Middle frontal gyrus (tissue), 1 donor: ENCODE measurements around the gene OTUD4.
"Not testable (repeated sequence)": the region's sequence is repeated elsewhere in the genome, so short reads cannot be mapped to it uniquely, and the experiment has no call there.

ENCODE experiments used
- DNase-seq: peaks from one replicate; pipeline ENCODE4 v3.0.0-alpha.2; 2015; ENCODE audit warnings: low spot score; ENCODE audit errors: extremely low spot score

Gene OTUD4

DNA sequence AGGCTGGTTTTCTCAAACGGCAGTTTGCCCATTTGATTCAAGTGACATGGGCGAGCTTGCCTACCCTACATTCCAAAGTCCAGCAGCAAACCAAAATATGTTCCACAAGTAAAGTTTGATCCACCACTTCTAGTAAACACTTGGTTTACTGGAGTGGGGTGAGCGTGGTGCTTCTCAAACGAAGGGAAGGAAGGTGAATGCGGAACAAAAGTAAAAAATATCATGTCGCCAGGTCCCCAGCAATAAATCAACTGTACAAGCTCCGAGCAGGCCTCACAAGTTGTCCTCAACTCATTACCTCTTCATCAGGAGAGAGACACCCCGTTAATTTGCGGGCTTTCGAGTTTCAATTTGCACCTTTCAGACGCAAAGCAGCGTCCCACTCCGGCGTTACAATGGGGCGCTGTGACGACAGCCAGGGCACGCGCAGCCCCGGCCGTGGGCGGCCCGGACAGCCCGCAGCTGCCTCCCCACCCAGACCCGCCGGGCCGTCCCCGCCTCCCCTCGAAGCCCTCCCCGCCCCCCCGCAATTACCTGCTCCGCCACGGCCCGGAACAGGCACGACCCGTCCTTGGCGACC is 1.0 kb downstream of the OTUD4 start:
- DNase-seq: no peak

DNA sequence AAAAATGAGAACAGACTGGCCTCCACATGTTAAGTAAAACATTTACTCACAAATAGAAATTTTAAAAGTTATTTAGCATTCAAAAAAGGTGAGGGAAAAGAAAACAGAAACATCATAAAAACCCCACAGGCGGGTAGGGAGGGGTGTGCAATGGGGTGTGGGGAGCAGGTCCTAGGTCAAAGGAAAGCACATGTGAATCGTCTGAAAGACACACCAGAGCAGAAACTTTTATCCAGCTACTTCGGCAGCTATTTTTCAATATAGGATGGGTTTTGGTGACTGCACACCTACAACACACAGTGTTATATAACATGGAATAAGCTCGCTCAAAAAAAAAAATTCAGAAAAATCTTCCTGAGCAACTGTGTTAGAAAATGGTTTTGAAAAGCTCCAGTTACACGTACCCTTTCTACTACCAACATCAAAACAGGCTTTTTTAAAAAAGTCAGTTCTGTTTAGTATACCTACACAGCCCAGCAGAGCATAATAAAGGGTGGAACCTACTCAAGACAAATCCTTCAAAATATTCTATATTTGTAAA is 1.6 kb downstream of the OTUD4 start:
- no peak for DNase-seq

DNA sequence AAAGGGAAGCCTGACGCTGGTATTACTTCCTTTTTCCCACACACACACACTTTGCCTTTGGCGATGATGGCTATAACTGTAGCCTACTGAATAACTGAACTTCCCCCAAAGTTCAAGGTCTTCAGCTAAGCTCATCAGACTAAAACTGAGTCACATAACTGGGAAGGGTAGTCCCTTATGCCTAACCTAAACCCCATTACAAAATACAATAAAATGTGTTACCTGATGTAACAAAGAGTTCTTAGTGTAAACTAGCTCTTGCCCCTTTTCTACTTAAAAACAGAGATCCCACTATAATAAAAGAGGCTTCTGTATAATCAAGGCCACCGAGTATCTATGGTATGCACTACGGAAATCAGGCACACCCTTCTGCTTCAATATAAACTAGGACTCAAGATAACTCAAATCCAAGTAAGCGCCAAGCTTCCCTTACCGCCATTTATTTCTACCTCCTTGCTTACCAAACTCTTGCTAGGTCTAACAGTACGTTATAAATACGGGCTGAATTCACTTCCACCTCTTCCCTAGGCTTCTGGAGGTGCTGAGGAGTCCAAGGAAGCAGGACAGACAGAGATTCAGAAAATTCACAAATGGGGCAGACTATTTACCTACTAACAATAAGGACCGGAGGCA is 2.4 kb downstream of the OTUD4 start:
- DNase-seq: no peak

DNA sequence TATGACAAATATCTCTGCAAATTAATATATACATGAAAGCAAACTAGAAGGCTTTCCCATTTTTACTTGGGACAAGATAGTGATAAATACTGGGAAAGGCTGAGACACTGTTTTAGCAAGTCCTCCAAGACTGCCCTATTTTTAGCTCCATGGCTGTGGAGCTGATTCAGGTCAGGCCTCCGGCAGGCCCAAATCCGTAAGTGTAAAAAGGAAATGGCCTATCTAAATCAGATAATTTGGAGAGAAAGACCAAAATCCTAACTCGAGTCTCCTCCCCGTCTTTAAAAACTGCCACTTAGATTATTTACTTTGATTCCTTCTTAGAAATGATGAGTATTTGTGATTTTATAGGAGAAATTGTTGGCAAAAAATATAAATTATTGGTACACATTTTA is 2.9 kb downstream of the OTUD4 start:
- no peak for DNase-seq

DNA sequence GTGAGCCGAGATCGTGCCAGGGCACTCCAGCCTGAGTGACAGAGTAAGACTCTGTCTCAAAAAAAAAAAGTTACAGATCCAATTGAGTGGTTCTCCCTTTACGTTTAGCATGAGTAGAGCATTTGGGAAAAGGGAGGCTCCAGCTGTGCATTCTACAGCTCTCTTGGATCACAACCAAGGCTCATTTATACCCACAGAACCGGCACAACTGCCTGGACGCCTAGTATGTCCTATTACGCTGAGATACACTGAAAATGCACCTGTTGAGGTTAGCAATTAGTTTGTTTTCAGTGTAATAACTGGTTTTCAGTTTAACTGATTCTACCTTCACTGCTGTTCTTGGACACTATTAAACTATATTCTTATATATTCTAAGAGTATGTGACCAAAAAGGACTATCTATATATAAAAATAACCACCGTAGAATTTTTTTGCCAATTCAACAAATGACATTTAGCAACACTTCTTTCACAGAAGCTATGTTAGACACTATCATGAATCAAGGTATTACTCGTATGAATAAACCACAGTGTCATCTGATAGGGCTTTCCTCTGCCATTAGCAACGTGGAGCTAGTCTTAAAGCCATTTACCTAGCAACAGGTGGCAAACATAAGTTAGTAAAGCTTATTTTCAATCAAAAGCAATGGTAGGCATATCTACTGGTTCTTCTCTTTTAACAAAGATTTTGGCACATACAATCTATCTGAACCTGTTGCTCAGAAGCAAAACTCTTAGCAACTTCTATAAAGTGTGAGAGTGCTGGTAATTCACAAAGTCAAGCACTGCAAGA is 3.6 kb downstream of the OTUD4 start:
- DNase-seq: no peak

DNA sequence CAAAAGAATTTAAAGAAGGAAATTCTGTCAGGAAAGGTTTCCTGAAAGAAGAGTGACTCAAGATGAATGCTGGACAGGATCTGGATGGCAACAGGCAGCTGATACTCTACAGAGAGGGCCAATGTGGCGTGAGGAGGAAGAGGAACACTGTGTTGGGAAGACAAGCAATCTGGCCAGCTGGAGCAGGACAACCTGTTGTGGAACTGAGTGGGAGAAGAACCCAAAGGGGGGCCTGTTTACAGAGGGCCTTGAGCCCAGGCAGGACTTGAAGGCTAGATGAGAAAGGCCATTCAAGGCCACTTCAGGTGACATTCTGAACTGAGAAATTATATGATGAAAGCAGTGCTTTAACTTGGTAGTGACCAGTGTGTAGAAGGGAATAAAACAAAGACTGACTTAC is 8.5 kb downstream of the OTUD4 start:
- DNase-seq: no peak

DNA sequence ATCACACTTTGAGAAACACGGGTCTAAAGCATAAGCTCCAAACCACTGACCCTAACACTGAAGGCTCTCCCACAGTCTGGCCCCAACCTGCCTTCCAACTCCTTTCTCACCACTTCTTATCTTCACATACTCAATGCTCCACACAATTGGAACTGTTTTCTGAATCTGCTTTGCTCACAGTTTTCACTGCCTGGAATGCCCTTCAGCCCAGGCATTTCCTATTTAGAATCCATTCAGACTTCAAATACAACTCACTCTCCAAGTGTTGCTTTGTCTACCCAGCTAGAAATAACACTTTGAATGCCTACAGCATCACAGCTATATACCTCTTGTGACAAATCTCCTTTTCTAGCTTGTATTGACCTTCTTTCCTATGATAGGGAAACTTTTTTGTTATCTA is 10.2 kb downstream of the OTUD4 start:
- DNase-seq: no peak

DNA sequence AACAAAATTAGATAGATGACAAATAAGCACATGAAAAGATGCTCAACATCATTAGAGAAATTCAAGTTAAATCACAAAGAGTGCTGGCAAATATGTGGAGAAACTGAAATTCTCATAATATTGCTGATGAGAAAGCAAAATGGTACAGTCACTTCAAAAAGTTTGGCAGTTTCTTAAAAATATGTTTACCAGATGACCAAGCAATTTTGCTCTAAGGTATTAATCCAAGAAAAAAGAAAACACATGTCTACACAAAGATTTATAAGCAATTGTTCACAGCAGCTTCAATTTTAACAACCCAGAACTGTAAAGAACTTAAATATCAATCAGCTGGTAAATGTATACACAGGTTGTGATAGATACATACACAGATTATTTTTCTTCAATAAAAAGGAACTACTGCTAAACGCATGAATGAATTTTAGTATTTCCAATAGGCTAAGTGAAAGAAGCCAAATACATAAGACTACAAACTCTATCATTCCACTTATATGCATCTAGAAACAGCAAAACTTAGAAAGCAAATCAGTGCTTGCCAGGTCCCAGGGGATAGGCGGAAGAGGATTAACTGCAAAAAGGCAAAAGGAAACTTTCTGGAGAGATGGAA is 11.7 kb downstream of the OTUD4 start:
- no peak for DNase-seq

DNA sequence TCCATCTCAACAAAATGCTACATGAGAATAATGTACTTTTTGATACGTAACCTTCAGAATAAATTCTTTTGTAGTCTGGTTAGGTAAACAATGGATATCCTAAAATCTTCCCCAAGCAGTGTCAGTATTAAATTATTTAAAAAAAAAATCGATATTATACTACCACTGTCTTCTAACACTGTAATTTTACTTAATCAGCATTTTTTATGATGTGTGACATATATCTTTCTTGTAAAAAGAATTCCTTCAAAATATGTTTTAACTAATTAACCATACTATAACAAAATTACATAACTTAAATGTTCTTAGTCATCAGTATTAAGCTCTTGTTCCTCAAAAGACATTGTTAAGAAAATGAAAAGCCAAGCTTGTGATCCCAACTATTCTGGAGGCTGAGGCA is 12.5 kb downstream of the OTUD4 start:
- no peak for DNase-seq

DNA sequence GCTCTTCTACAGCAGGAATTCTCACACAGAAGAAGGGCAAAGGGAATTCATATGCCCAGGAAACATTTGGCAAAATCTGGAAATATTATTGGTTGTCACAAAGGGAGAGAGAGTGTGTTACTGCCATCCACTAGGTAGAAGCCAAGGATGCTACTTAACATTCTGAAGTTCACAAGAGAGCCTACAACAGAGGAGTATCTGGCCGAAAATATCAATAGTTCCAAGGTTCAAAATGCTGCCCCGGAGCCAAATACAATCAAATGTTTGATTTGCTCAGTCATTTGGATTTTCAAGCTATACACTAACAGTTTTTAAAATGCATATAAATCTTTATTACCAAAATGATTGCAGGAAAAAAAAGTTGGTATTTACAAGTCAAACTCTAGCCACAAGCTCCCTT is 18.8 kb downstream of the OTUD4 start:
- no peak for DNase-seq

DNA sequence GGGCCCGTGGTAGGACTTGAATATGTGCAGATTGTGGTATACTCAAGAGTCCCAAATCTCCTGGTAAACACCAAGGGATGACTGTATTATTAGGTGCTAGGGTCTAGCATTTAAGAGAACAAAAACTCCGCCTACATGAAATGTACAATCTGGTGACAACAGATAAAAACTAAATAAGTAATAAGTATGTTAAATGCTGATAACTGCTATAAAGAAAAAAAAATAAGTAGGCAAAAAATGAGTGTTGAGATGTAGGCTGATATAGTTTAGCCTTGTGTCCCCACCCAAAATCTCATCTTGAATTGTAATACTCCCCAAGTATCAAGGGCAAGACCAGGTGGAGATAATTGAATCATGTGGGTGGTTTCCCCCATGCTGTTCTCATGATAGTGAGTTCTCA is 23.4 kb downstream of the OTUD4 start:
- DNase-seq: no peak

DNA sequence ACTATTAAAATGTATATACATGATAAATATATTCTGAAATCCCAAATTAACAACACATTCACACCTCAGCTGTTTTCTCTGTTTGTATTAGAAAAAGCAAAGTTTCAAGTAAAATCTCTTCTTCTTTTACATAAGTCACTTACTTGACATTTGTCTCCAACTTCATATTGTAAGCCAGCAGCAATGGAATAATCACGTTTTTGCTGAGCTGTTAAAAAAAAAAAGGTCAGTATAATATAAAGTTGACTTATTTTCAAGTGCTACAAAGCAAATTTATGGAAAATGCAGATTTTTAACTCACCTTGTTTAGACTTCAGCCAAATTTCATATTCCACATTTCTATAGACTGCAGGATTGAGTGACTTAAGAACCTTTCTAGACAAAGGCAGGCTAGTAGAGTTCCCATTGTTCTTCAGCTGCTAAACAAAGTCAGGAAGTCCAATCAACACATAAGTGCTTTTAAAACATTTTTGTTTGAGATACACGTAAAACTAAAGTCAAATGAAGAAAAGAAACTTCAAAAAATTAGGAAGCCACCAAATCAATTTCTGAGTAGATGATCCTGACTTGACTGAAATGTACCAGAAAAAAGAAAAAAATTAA is 25.0 kb downstream of the OTUD4 start:
- DNase-seq: no peak

DNA sequence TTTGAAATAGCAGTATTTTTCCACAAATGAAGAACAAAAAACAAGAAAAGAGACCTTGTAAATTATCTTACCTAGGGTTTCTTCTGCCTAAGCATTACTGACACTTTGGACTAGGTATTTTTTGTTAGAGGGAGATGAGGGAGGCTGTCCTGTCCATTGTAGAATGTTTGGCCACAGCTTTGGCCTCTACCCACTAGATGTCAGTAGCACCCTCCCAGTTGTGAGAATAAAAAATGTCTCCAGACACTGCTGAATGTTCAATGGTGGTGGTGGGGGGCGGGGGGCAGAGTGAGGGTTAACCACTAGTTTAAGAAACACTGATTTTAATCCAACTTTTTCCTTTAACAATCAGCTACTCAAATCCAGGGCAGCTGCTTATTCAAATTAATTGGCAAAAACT is 25.8 kb downstream of the OTUD4 start:
- no peak for DNase-seq

DNA sequence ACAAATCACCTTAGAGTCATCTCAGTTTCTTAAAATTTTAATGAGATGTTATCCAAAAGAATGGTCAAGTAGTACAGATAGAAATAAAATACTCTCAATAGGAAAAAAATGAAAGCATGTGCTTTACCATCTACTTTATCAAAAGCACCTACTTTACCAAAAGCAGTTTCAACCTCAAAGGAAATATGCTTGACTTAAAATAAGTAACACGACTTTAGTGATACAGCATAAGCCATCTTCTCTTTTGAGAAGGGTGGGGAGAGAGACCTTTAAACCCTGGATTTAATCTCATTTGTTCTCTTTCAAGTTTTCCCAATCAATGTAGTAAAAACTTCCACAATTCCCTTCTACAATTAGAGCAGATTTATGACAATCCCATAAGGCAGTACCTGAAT is 26.5 kb downstream of the OTUD4 start:
- DNase-seq: no peak

DNA sequence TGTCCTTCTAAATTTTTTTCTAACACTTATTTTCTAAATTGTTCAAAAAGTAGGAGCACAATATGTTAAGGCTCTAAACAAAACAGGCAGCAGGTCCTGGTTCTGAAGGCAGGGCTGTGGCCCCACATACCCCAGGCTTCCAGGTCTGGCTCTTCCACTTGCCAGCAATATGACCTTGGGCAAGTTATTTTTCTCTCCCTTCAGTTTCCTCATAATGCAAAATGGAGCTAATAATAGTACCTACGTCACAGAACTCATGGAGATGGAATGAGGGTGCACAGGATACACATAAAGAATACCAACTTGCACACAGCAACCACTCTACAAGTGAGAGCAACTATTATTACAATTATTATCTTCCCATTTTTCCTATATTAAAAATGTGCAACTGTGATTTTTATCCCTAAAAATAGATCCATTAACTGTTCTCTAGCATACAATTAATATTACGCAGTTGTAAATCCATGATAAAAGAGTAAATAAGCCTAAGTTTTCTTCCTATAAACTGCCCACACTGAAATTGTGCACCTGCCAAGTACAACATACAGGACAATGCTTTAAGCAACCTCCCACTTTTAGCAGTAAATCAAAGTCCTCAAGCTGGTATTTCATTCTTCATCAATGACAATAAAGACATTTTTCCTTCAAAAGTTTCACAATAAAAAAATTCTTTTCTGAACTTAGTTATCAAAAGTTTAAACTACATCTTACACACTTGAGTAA is 27.0 kb downstream of the OTUD4 start:
- DNase-seq: no peak

DNA sequence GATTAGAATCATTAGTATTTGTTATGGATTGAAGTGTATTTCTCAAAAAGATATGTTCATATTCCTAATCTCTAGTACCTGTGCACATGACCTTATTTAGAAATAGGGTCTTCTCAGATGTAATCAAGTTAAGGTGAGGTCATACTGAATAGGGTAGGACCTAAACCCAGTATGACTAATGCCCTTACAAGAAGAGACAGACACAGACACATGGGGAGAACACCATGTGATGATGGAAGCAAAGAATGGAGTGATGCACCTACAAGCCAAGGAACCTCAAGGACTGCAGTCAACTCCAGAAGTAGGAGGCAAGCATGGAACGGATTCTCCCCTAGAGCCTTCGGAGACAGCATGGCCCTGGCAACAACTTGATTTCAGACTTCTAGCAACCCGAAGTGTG is 31.4 kb downstream of the OTUD4 start:
- no peak for DNase-seq

DNA sequence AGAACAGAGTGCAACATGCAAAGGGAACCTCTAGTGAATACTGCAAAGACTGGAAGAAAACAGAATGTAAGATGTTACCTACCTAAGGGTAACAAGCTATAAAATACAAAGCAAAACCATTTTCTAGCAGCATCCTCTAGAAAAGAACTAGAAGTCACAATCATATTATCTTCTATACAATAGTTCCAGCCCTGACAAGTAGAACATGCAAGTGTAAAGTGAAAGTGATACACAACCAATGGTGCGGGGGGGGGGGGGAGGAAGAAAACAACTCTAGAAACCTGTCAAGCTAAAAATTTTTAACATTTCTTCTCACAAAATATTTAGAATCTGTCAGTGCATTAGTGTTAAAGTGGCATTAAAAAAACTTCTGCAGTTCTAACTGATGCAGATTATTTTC is 44.2 kb downstream of the OTUD4 start:
- not testable (repeated sequence) for DNase-seq

DNA sequence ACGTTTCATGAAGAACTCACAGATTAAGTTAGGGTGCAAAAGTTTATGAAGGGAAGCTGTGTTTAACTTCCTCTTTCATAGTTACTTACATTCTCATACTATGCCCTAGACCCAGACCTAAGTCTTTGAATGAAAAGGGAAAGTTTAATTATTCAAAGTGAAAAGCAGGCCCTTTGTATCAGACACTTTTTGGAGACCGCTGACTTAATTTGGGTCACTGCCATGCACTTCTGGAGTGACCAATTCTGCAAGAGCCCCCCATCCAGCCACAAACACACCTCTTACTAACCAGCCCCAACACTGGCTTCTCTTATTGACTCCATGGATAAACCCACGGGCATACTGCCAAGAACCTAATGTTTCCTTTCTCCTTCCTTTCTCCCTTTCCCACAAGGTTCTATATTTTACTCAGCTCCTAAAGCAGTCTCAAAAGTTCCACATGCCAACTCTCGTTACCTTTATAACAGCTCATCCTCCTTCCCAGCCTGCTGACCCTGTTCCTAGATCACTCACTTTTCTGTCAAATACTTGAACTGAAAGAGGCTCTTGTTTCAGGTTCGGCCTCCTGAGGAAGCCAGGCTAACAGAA is 47.8 kb downstream of the OTUD4 start:
- no peak for DNase-seq

DNA sequence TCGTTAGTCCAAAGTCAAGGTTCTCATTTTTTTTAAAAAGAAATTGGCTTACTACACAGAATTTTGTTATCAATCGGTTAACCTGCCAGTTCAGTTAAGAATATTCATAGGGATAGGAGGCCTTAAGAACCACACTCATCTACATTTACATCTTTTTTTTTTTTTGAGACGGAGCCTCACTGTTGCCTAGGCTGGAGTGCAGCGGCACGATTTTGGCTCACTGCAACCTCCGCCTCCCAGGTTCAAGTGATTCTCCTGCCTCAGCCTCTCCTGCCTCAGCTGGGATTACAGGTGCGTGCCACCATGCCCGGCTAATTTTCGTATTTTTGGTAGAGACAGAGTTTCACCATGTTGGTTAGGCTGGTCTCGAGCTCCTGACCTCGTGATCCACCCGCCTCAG is 48.5 kb downstream of the OTUD4 start:
- no peak for DNase-seq

DNA sequence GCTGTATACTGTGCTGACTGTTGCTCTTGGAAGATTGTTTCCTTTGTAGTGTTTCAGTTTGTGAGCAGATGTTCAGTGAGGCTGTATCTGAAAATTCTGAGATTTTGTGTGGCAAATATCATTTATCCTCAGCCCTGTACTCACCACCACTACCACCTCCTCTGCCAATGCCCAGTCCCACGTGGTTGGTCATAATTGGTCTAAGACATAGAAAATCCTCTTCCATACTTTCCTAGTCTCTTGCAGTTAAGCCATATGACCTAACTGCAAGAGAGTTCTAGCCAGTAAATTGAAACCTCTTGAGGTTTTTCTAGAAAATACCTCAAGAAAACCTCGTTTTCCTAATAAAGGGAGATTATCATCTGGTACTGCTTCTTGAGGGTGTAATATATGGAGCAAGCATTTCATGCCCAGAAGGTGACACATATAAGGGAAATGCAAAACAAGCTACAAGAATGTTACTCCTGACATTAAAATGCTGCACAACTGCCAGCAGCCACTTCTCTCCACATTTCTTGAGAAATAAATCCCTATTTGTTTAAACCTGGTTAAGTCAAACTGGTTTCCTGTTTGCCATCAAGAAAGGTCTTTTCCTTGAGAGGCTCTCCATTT is 49.5 kb downstream of the OTUD4 start:
- no peak for DNase-seq
